ENCODE measurements around the gene MED16.
"Not testable (repeated sequence)": the region's sequence is repeated elsewhere in the genome, so short reads cannot be mapped to it uniquely, and the experiment has no call there.

Gene MED16

DNA sequence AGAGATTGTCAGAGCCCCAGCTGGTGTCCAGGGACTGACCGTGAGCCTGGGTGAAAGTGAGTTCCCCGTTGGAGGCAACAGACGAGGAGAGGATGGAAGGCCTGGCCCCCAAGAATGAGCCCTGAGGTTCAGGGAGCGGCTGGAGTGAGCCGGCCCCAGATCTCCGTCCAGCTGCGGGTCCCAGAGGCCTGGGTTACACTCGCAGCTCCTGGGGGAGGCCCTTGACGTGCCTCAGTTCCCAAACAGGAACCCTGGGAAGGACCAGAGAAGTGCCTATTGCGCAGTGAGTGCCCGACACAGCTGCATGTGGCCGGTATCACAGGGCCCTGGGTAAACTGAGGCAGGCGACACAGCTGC is 42.0 kb downstream of the MED16 start:
- no peak for DNase-seq

DNA sequence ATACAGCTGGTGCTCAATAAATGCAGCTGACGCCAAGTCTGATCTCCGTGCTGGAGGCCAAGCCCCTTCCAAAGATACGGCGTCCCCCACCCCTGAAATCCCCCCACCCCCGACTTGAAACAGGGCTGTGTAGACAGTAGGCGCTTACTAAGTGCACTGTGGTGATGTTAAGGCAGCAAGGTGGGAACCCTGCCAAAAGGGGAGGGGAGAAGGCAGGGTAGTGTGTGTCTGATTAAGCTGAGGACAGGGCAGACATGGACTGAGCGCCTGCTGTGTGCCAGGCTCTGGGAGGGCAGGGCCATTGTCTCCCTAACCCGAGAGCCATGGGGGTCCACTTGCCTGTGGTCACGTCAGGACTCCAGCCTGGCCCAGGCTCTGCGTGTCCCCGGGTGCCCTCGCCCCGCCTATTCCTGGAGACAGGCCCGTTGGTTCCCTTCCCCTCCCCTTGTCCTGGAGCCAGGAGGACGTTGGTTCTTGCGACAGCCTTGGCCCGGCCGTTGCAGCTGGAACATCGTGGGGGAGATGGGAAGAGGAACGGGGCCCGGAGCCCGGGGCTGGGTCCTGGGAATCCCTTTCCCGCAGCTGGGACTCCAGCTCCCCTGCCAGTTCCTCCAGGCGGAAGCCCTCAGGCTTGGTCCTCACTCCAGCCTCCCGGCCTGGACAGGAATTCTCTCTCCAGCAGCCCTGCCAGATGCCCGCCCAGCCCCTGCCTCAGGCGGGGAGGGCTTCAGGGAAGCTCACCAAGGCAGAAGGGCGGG is 42.6 kb downstream of the MED16 start:
- DNase-seq = no peak

DNA sequence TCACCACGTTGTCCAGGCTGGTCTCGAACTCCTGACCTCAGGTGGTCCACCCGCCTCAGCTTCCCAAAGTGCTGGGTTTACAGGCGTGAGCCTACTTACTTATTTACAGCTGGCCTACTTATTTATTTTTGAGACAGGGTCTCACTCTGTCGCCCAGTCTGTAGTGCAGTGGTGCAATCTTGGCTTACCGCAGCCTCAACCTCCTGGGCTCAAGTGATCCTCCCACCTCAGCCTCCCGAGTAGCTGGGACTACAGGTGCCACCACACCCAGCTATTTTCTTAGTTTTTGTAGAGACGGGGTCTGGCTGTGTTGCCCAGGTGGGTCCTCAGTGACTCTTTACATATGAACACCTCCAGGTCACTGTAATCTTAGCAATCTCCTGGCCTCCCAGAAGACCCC is 43.8 kb downstream of the MED16 start:
- DNase-seq = not testable (repeated sequence)

DNA sequence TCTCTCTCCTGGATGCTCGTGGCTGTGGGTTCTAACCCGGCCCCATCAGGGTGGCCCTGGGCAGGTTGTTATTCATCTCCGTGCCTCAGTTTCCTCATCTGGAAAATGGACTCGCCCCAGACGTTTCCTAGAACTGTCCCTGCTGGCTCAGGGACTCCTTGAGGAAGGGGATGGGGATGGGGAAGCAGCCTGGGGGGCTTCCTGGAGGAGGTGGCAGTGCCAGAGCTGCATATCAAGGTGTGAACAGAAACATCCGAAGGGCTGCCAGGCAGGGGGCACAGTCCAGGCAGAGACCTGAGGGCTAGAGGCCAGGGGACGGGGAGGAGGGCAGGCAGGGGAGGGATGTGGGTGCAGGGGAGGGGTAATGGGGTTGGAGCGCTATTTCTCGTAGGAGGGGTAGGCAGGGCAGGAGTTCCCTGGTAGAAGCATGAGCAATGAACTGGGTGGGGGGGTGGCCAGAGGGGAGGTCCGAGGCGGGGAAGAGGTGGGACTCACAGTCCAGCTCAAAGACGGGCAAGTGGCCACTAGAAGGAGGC is 44.5 kb downstream of the MED16 start:
- no peak for DNase-seq

DNA sequence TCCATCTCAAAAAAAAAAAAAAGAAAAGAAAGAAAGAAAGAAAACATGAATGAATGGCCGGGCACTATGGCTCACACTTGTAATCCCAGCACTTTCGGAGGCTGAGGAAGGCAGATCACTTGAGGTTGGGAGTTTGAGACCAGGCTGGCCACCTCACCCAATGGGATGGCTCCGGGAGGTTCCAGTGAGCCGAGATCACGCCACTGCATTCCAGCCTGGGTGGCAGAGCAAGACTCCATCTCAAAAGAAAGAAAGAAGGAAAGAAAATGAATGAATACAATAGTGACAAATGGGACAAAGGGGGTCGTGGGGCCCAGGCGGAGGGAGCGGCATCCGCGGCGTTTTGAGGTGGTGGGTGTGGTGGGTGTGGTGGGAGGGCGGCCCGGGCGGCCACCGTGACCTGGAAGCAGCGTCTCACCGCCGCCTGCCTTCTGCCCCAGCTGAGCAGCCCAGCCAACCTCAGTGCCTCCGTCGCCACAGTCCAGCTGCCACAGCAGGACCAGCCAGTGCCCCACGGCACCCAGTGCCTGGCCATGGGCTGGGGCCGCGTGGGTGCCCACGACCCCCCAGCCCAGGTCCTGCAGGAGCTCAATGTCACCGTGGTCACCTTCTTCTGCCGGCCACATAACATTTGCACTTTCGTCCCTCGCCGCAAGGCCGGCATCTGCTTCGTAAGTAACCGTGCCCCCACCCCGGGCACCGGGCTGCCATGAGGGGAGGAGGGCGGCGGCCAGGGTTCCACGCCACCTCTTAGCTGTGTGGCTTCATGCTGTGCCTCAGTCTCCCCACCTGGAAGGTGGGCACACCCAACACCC is 47.1 kb downstream of the MED16 start:
- DNase-seq = no peak

DNA sequence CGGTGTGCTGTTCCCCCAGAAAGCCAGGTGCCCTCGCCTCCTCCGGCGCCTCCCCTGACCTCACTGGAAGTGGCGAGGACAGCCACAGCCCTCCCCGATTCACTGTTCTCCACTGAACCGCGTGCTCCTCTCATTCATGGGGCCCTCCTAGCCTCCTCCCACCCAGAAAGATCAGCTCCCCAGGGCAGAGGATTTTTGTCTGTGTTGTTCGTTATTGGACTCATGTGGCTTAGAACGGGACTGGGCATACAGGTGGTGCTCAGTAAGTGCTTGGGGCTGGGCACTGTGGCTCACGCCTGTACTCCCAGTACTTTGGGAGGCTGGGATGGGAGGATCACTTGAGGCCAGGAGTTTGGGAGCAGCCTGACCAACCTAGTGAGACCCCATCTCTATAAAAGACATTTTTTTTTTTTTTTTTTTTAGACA is 48.4 kb downstream of the MED16 start:
- no peak for DNase-seq

DNA sequence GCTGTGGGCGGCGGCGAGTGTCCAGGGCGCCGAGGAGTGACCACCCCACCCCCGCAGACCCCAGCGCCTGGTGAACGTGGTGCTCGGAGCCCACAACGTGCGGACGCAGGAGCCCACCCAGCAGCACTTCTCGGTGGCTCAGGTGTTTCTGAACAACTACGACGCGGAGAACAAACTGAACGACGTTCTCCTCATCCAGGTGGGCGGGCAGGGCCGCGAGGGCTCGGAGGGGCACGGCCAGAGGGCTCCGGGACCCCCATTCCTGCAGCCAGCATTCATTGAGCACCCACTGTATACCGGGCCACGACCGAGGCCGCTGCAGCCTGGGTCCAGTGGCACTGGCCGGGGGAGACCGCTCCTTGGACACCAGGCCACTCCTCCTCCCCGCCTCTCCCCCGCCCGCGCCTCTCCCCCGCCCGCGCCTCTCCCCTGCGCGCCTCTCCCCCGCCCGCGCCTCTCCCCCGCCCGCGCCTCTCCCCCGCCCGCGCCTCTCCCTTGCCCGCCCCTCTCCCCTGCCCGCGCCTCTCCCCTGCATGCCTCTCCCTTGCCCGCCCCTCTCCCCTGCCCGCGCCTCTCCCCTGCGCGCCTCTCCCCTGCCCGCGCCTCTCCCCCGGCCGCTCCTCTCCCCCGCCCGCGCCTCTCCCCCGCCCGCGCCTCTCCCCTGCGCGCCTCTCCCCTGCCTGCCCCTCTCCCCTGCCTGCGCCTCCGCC is 49.0 kb downstream of the MED16 start:
- no peak for DNase-seq

DNA sequence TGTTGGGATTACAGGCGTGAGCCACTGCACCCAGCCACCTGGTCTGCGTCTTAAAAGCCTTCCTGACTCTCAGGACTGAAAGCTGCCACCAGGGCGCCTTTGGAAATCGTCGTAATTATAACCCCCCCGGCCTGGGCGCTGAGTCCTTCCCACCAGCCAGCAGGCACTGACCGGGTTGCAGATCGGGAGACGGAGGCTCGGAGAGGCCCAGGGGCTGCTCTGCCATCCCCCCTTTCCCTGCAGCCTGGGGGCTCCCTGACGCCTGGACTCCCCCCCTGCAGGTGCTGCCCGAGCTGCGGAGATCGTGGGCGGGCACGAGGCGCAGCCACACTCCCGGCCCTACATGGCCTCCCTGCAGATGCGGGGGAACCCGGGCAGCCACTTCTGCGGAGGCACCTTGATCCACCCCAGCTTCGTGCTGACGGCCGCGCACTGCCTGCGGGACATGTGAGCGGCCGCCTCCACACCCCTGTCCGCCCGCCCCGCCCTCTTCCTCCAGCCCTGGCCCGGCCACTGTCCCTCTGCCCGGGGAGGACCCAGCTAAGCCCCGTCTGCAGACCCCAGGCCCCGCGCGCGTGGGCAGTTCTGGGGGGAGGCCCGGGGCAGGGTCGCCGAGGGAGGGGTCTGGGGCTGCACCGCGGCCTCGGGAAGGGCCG is 49.7 kb downstream of the MED16 start:
- no peak for DNase-seq

DNA sequence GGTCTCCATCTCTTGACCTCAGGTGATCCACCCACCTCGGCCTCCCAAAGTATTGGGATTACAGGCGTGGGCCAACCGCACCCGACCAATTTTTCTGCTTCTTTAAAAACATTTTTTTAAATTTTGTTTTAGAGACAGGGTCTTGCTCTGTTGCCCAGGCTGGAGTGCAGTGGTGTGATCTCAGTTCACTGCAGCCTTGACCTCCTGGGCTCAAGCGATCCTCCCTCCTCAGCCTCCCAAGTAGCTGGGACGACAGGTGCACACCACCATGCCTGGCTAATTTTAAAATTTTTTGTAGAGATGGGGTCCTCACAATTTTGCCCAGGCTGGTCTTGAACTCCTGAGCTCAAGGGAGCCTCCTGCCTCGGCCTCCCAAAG is 50.2 kb downstream of the MED16 start:
- DNase-seq = not testable (repeated sequence)

DNA sequence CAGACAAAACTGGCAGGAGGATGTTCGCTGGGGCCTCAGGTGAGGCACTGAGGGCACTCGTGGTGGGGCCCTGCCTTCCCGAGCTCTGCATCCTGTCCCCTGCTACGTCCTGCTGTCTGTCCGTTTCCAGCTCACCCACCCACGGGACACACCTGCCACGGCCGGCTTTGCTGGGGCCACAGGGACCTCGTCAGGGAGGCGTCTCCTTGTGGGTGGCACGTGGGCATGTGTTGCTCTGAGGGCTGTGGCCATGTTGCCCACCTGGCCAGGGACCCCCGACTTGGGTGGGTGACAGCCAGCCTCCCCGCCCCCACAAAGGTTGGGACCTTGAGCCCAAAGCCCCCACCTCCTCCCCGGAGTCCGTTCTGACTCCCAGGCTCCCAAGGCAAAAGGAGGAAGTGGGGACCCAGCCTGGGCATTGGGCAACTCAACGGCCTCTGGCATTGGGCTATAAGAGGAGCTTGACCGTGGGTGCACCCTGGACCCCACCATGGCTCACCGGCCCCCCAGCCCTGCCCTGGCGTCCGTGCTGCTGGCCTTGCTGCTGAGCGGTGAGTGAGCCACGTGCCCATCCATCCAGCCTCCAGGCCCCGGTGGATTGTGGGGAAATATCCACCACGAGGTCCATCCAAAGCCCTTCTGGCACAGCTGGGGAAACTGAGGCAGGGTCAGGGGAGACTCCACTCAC is 52.3 kb downstream of the MED16 start, which contains the start of gene PRTN3:
Gene PRTN3, plus strand, starts transcription at position 481 of the 688 bp plus-strand sequence. Its CDS starts 10 bp downstream, at position 491.
- no peak for DNase-seq

DNA sequence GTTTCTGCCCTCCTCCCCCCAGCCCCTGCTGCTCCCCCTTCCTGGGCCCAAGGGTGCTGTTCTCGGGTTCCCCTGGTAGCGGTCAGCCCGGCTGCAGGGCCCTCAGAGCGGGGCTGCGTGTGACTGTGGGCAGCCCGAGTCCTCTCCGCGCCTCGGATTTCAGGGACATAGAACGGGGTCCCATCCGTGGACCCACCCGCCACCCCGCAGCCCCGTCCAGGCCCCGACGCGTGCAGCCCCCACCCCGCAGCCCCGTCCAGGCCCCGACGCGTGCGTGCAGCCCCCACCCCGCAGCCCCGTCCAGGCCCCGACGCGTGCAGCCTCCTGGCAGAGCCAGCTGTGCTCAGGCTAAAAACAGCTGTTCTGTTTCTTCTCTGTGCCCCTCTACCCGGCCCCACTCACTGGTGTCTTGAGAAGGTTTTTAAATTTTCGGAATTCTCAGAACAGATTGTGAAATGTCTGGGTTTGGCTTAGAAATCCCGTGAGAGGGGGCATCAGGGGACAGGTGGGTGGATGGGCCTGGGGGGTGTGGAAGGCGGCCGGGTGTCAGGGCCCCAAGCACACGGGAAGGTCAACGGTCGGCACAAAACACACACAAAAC is 57.7 kb downstream of the MED16 start:
- no peak for DNase-seq

DNA sequence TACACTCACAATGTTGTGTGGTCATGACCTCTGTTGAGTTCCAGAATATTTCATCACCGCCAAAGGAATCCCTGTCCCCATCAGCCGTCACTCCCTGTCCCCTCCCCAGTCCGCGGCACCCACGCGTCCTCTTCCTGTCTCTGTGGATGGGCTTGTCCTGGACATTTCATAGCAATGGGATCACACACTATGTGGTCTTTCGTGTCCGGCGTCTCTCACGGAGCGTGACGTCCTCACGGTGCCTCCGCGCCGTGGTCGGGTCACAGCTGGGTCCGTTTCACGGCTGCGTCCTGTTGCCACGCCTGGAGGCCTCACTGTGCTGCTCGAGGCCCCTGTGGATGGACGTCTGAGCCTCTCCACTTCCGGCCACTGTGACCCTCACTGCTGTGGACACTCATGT is 58.8 kb downstream of the MED16 start:
- DNase-seq = no peak

DNA sequence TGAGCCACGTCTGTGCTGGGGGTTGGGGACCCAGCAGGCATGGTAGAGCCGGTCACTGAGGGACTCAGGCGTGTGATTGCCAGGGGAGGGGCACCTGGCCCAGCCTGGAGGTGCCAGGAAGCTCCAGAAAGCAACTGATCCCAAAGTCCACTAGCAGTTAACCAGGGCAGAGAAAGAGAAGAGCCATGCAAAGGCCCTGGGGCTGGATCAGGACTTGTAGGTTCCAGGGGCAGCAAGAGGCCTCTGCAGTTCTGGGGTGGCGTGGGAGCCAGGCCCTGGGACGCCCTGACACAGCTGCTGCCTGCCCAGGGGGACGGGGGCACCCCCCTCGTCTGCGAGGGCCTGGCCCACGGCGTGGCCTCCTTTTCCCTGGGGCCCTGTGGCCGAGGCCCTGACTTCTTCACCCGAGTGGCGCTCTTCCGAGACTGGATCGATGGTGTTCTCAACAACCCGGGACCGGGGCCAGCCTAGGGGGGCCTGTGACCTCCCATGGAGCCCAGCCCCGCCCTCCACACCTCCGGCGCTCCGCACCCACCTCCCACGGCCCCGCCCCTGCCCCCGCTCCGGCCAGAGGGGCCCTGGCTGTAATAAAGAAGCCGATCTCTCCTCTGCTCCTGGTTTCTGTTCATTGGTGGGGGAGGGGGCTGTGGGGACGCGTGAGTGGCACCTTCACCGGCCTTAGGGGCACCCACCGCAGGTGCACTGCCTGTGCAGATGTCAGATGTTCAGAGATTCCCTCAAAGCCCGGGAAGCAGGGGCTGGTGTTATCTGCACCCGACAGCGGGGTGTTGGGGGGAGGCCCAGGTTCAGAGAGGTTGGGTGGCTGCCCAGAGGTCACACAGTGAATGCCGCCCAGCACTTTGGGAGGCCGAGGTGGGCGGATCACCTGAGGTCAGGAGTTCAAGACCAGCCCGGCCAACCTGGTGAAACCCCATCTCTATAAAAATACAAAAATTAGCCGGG is 61.3 kb downstream of the MED16 start:
- DNase-seq = no peak

DNA sequence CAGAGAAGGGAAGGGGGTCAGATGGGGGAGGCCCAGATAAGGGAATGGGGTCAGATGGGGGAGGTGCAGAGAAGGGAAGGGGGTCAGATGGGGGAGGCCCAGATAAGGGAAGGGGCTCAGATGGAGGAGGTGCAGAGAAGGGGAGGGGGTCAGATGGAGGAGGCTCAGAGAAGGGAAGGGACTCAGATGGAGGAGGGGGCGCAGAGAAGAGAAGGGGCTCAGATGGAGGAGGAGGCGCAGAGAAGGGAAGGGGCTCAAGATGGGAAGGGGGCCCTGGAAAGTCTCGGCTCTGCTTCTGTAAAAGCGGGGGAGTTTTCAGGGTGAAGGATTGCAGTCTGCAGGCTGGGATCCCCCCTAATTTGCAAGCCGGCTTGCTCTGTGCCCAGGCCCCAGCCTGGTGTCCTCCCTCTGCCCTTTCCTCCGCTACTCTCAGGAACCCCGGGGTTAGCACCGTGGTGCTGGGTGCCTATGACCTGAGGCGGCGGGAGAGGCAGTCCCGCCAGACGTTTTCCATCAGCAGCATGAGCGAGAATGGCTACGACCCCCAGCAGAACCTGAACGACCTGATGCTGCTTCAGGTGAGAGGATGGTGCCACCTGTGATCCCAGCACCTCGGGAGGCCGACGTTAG is 63.7 kb downstream of the MED16 start:
- DNase-seq = no peak

DNA sequence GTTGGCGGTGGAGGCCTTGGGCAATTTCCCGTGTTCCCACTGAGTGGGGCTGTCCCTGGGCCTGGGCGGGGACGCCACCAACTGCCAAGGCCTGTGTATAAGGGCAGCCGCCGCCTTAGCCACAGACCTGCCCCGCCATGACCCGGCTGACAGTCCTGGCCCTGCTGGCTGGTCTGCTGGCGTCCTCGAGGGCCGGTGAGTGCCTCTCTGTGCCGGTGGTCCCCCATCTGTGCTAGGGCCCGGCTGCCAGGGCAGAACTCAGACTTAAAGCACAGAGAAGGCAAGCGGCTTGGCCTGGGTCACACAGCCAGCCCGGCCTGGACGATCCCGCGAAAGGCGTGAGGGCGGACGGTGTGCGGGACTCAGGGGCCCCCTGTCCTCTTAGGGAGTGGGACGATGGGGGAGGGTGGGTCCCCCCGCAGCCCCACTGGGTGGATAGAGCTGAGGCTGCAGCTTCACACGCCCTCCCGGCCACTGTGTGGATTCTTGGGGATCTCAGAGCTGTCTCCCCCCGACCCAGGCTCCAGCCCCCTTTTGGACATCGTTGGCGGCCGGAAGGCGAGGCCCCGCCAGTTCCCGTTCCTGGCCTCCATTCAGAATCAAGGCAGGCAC is 65.2 kb downstream of the MED16 start, which contains the start of gene AZU1:
Gene AZU1, plus strand, starts transcription at position 128 of the 612 bp plus-strand sequence. Its CDS starts 10 bp downstream, at position 138.
- no peak for DNase-seq

DNA sequence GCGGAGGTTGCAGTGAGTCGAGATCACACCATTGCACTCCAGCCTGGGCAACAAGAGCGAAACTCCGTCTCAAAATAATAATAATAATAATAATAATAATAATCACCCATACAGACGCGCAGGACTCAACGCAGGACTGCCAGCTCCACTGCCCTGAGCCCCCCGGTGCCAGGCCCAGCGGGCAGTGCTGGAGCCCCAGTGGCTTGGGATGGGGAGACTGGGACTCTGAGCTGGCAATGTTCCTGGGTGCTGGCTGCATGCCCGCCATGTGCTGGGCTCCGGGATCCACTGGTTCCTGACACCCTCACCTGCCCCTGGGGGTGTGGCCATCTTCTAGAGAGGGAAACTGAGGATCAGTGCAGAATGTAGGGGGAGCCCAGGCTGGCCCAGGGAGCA is 65.7 kb downstream of the MED16 start:
- DNase-seq = no peak

DNA sequence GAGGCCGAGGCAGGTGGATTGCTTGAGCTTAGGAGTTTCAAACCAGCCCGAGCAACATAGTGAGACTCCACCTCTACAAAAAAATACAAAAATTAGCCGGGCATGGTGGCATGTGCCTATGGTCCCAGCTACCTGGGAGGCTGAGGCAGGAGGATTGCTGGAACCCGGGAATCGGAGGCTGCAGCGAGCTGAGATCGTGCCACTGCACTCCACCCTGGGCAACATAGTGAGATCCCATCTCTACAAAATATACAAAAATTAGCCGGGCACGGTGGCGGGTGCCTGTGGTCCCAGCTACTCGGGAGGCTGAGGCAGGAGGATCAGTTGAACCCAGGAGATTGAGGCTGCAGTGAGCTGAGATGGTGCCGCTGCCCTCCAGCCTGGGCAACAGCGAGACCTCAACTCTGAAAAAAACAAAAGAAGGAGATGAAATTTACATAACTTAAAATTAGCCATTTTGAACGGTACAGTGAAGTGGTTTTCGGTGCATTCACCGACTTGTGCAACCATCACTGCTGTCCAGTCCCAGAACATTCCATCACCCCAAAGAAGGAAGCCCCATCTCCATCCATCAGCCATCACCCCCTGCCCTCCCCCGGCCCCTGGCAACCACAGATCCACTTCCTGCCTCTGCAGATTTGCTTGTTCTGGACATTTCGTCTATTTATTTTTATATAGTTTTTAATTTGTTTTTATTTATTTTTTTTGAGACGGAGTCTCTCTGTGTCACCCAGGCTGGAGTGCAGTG is 66.9 kb downstream of the MED16 start:
- no peak for DNase-seq

DNA sequence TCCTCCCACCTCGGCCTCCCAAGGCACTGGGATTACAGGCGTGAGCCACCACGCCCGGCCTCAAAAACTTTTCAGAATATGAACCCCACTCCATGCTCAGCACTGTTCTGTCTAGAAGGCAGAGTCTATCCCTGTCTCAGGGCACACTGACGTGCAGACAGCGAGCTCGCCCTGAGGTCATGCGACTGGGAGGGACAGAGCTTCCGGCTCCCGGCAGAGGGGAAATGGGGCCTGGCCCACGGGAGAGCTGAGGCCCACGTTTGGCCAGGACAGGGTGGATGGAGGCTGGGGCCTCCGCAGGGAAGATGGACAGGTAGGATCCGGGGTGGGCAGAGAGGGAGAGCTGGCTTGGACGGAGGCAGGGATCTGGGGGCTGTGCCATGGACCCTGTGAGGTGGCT is 68.1 kb downstream of the MED16 start:
- DNase-seq = no peak
